ENCODE results near the gene ZNF827.

DNA sequence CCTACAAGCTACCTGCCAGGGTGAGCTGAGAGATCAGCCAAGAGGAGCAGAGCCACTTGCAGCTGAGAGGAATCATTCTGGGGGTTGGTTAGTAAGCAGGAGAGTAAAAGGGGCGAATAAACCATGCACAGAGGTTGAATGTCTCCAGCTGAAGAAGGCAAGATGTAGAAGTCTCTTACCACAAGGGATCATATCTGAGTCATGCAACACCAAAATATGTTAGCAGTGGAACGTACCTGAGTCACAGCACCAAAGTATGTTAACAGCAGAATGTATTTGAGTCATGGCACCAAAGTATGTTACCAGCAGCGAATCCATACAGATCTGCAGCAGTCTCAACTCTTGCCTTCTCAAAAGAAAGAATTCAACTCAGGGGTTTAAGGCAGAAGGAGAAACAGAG, 228.8 kb downstream of the ZNF827 start:
- no peak for TF ChIP-seq EZH2 (IDR thresholded peaks at IDR 0.05; ENCODE audit: low read length)
- TF ChIP-seq, protein P1, sequence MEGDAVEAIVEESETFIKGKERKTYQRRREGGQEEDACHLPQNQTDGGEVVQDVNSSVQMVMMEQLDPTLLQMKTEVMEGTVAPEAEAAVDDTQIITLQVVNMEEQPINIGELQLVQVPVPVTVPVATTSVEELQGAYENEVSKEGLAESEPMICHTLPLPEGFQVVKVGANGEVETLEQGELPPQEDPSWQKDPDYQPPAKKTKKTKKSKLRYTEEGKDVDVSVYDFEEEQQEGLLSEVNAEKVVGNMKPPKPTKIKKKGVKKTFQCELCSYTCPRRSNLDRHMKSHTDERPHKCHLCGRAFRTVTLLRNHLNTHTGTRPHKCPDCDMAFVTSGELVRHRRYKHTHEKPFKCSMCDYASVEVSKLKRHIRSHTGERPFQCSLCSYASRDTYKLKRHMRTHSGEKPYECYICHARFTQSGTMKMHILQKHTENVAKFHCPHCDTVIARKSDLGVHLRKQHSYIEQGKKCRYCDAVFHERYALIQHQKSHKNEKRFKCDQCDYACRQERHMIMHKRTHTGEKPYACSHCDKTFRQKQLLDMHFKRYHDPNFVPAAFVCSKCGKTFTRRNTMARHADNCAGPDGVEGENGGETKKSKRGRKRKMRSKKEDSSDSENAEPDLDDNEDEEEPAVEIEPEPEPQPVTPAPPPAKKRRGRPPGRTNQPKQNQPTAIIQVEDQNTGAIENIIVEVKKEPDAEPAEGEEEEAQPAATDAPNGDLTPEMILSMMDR (optimal IDR thresholded peaks at IDR 0.05 in 1 of 3, IDR thresholded peaks at IDR 0.05 in 1 of 3, conservative IDR thresholded peaks at IDR 0.05 in 1 of 3; ENCODE audit: extremely low read depth in 1 of 3, insufficient read depth in 2 of 3, low read length in 3 of 3), result no peak
